Kidney glomerular epithelial cell (primary cell): ENCODE results near the gene SLC9C1.
"Not testable (repeated sequence)": the region's sequence is repeated elsewhere in the genome, so short reads cannot be mapped to it uniquely, and the experiment has no call there.

Experiments
- DNase-seq: peaks from one replicate; lab custom pipeline; 2025; lab: John Stamatoyannopoulos, UW

Gene SLC9C1

DNA sequence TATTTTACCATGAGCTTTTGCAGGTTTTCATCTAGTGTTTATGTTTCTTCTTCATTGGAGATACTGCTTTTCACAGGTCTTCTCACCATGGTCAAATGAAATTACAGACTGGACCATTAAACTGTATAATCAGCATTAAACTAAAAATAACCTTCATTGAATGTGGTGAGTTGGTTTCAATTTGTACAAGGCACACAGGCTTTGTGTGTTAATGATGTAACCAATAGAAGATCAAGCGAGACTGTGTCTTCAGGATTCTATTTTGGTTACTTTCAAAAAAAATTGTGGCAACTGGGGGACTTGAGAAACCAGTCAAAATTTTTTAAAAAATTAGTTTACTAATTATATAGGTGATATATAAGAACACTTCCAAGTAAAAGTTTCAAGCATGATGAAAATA lies 106.7 kb downstream of the SLC9C1 start:
- DNase-seq, result no peak

DNA sequence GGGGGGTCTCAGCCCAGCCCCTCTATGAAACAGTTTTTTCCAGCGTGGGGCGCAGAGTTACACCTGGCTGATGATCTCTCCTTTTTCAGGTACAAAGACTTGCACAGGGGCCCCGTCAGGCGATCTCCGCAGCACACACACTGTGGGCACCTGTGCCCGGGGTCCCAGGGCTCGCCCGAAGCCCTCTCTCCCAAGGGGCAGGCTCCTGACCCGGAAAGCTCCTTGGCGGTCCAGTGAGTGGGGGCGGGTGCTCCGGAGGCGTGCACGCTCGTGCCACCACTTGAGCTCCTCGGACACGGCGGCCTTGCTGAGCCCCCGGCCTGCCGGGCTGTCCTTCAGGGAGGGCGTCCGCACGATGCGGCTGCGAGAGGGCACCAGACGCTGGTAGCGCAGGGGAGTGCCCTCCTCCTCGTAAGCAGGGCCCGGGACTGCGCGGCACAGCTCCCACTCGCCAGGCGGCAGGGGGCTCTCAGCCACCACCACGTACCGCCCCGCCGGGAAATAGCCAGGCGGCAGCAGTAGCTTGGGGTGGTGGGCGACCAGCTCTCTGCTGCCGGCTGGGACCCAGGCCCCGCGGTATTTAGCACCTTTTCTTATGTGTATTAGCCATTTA lies 108.5 kb downstream of the SLC9C1 start:
- DNase-seq, result not testable (repeated sequence)

DNA sequence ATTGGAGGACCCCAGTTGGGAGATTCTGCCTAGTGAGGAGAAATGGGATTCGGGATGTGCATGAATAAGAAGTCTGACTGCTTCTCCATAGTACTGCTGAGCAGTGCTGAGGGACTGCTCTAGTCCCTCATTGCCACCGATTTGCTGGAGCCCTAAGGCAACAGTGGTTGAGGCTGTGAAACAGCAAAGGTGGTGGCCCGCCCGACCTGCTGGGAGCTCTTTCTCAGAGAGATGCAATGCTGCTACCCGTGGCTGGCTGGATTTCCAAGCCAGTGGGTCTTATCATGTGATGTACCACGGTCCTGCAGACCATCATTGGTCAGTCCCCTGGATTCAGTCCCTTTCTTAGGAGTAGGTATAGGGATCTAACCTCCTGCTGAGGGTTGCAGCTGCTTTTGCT lies 118.4 kb downstream of the SLC9C1 start:
- DNase-seq, result no peak

DNA sequence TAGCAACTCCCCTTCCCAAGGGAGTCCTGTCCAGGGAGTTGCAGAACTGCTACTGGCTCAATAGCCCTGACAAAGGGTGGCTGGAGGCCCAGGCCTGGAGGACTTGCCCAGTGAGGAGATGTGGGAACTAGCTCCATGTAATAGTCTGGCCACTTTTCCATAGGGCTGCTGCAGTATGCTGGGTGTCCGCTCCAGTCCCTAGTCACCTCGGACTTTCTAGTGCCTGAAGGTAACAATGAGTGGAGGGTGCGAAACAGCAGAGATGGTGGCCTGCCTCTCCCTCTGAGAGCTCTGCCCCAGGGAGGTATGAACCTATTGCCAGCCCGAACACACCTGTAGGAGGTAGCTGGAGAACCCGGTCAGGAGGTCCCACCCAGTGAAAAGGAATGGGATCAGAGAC lies 119.0 kb downstream of the SLC9C1 start:
- DNase-seq, result no peak

DNA sequence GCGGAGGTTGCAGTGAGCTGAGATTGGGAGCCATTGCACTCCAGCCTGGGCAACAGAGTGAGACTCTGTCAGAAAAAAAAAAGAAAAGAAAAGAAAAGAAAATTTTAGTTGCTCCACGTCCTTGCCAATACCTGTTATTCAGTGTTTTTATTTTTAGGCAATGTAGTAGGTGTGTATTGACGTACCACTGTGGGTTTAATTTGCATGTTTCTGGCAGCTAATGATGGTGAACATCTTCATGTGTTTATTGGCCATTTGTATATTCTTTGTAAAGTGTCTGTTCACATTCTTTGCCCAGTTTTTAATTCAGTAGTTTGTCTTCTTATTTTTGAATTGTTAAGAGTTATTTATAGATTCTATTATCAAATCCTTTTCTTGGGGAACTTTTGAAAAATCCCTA lies 122.9 kb downstream of the SLC9C1 start:
- no peak for DNase-seq

DNA sequence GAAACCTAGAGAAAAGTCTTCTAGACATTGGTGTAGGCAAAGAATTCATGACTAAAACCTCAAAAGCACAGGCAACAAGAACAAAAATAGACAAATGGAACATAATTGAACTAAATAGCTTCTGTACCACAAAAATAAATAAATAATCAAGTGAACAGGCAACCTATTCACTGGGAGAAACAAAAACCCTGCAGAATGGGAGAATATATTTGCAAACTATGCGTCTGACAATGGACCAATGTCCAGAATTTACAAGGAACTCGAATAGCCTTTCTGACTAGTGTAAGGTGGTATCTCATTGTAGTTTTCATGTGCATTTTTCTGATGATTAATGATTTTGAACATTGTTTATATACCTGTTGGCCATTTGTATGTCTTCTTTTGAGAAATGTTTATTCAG lies 124.0 kb downstream of the SLC9C1 start:
- DNase-seq, result no peak

GRCh38 chr3:112167758-112168157 lies 126.3 kb downstream of the SLC9C1 start:
- DNase-seq, result no peak

DNA sequence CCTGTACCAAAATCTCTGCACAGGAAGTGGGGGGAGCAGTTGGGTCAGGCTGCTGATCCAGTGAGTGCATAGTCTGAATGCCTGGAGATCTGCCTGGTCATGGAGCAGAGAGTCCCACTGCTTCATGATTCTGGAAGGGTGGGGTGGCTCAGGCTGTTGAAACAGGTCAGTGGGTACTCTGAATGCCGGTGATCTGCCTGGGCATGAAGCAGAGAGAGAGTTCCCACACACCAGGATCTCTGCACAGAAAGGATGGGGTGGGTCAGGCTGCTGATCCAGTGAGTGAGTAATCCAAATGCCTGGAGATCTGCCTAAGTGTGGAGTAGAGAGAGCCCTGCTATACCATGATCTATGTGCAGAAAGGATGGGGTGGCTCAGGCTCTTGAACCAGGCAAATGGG lies 144.9 kb downstream of the SLC9C1 start:
- DNase-seq, result no peak

GRCh38 chr3:112143689-112144088 lies 150.3 kb downstream of the SLC9C1 start:
- no peak for DNase-seq

- DNase-seq, result no peak
Measured at GRCh38 chr3:112143251-112143650, 150.8 kb downstream of the SLC9C1 start.

DNA sequence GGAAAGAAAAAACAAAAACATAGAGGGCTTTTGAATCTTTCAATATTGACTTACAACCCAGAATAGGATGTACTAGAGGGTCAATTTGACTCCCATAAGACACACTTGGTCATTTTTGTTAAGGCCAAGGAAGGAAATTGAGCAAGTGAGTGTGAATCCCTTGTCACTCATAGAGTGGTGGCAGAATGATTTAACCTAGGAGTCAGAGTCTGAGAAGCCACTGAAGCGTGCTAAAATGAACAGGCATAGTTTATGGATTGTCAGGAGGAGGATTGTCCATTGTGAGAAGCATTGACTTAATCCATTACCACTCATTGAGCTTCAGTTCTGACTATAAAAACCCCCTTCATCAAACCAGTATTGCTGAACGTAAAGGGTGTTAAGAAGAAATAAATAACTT lies 152.7 kb downstream of the SLC9C1 start:
- DNase-seq, result no peak

GRCh38 chr3:112140584-112140983 lies 153.4 kb downstream of the SLC9C1 start:
- no peak for DNase-seq

DNA sequence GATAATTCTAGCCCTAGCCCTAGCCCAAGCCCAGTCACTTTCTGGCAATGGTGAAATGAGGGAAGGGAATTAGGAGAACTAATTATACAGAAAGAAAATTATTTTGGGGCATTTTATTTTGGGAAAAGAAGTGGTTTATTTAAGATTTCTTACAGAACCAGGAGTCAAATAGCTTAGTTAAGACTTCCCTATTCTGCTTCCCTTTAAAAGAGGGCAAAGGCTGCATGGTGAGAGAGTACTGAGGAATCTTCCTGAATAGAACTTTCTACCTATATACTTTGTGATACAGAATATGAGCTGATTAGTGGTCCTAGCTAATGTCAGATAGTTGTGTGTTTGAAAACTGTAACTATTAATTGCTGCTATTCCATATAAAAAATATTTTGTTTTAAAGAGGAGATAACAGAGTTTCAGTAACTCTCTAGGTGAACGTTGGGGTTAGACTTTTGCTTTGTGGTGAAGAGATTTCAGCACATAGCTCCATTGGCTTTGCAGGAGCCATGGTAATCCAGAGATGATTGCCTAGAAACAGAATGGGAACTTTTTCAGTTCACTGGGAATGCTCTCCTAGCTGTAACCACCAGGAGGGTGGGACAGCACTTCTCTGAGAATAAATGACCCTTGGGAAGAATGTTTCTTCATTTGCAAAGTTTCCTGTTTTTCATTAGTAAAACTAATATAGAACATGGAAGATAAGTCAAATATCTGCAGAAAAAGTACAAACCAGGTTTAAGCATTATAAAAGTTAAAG lies 155.6 kb downstream of the SLC9C1 start:
- no peak for DNase-seq

- DNase-seq, result no peak
Measured at GRCh38 chr3:112137781-112138180, 156.2 kb downstream of the SLC9C1 start.

- peak; percentile 64 for DNase-seq
Measured at GRCh38 chr3:112136959-112137693, 156.9 kb downstream of the SLC9C1 start.

DNA sequence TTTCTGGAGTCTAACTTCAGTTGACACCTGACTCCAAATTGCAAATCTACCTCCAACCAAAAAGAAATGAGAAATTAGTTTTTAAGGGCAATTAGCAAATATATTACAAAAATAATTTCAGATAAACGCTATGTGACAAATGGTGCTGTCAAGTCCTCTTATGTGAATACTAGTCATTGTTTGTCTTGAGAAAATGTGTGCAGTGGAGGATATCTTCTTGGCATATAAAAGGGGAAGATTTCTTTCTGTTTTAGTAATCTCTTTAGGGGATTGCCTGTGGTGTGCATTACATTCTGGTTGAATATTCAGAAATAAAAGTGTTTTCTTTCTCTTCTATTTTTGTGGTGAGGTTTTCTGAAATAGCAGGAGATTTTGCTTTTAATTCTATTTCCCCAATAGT lies 158.0 kb downstream of the SLC9C1 start:
- DNase-seq, result peak; percentile 7

- no peak for DNase-seq
Measured at GRCh38 chr3:112134335-112135124, 159.5 kb downstream of the SLC9C1 start.

DNA sequence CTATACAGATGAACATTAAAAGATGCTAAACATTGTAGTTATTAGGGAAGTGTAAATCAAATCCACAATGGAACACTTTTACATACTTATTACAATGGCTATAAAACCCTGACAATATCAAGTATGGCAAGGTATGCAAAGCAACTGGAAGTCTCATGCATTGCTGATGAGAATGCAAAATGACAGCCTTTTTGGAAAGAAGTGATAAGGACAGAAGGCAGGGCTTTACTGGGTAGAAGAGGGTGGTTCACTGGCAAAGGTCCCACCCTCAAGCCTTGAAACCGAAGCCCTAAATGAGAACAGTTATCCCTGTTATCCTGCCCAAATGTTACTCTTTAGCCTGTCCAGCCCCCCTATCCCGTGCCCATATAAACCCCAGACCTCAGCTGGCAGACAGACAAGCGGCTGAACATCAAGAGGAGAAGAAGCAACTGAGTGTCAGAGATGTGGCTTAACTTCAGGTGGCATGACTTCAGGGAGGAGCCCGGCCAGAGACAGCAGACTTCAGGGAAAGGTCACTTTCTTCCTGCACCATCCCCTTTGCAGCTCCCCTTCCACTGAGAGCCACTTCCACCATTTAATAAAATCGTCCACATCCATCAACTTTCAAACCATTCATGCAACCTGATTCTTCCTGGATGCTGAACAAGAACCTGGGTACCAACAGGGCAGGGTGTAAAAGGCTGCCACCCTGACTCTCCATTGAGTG lies 160.2 kb downstream of the SLC9C1 start:
- DNase-seq, result no peak

GRCh38 chr3:112132975-112133448 lies 161.0 kb downstream of the SLC9C1 start, which contains the start of gene GCSAM:
GCSAM (minus strand) TSS chr3:112133248; CDS start chr3:112133120, 128 bp downstream.
- DNase-seq, result no peak

- DNase-seq, result no peak
Measured at GRCh38 chr3:112132554-112132953, 161.5 kb downstream of the SLC9C1 start.

GRCh38 chr3:112132088-112132487 lies 161.9 kb downstream of the SLC9C1 start:
- no peak for DNase-seq
